Gastroesophageal sphincter (tissue), 3 donors: Measurements from ENCODE around the gene FZD7.

ENCODE experiments used
- CTCF ChIP-seq, 4 experiments: fragments of 200-600 bp in 2 of 4; fragments of 450-650 bp in 2 of 4; sonication (generic) in 1 of 4; IDR thresholded peaks; one replicate each; pipeline ENCODE4 v1.5.1; 2017 to 2019; ENCODE audit warnings: antibody characterized with exemption in 4 of 4, mild to moderate bottlenecking in 2 of 4, moderate library complexity in 2 of 4
- EP300 ChIP-seq: sonication (generic); formaldehyde crosslinking; IDR thresholded peaks from one replicate; pipeline ENCODE4 v1.6.1; 2017; ENCODE audit warnings: antibody characterized with exemption, mild to moderate bottlenecking
- POLR2AphosphoS5 ChIP-seq: sonication (generic); formaldehyde crosslinking; IDR thresholded peaks from one replicate; pipeline ENCODE4 v1.6.1; 2017; ENCODE audit warnings: antibody characterized with exemption

- TF ChIP-seq CTCF (IDR thresholded peaks at IDR 0.05) (no peak), POLR2AphosphoS5 (no peak), EP300 (no peak)
Measured at GRCh38 chr2:202032846-202033316, 774 bp upstream of the FZD7 start.
